ENCODE measurements around the gene DDAH1. TPM values are rescaled to one million over a fixed set of nuclear protein-coding genes. Genes with fewer than 3 reads are reported as not detected.
A peak's percentile ranks its signal among the peaks of the same experiment; 100 is the strongest.

Gene DDAH1
- total RNA-seq, 1 experiment from 2014 or later: 22.8 TPM

GRCh38 chr1:85289207-85289847, 175.6 kb downstream of the DDAH1 start:
- Mint-ChIP-seq H3K9me3 (no peaks in the 10 kb centered on the region), H3K27me3 (ENCODE audit: low read depth) (no peaks in the 10 kb centered on the region), H3K36me3 (no peaks in the 10 kb centered on the region), H3K27ac (0 out of 2 replicates have a peak overlapping the region, but pooled peaks have one; percentile 15), H3K4me3 (no peak overlapping the region), H3K4me1 (no peaks in the 10 kb centered on the region)
- CTCF ChIA-PET: interaction anchor here (1.1 kb wide), 1 partner anchor 29 kb away, joined by 3 read pairs; no protein-coding TSS in a partner anchor
- POLR2A ChIA-PET: no interaction called here
- TF ChIP-seq ETV6 (CRISPR knock-in tag; IDR thresholded peaks at IDR 0.05): no peak
- no peak for TF ChIP-seq ZNF512 (CRISPR knock-in tag; IDR thresholded peaks at IDR 0.05; ENCODE audit: borderline replicate concordance)
- TF ChIP-seq IRF2 (CRISPR knock-in tag; IDR thresholded peaks at IDR 0.05; ENCODE audit: borderline replicate concordance, low read depth): no peak
- TF ChIP-seq USF2 (CRISPR knock-in tag; IDR thresholded peaks at IDR 0.05): no peak
- TF ChIP-seq GTF2I (CRISPR knock-in tag; conservative IDR thresholded peaks at IDR 0.05): no peak
- TF ChIP-seq RORB (CRISPR knock-in tag; IDR thresholded peaks at IDR 0.05): no peak
- ATAC-seq (no peak), DNase-seq (ENCODE audit: low spot score) (no peak)

GRCh38 chr1:85284202-85284601, 180.8 kb downstream of the DDAH1 start:
- H3K4me1 Mint-ChIP-seq: peaks cover 24% of the 10 kb centered on the region
- no peaks in the 10 kb centered on the region for H3K9me3 Mint-ChIP-seq
- H3K36me3 Mint-ChIP-seq: no peaks in the 10 kb centered on the region
- ATAC-seq: no peak
- H3K27me3 Mint-ChIP-seq (ENCODE audit: low read depth): no peaks in the 10 kb centered on the region
- CTCF ChIA-PET: interaction anchor here (0.6 to 2.0 kb wide), 7 partner anchors 9 to 409 kb away, joined by 3 to 8 read pairs (median 3); partner anchors contain the start of gene C1orf52
- POLR2A ChIA-PET: no interaction called here
- no peak overlapping the region for H3K4me3 Mint-ChIP-seq
- no peak for DNase-seq (ENCODE audit: low spot score)
- no peak overlapping the region for H3K27ac Mint-ChIP-seq
- TF ChIP-seq MYBL2 (CRISPR knock-in tag; IDR thresholded peaks at IDR 0.05) (no peak), GABPB1 (CRISPR knock-in tag; IDR thresholded peaks at IDR 0.05) (no peak), AR (CRISPR knock-in tag; IDR thresholded peaks at IDR 0.05) (no peak), RORB (CRISPR knock-in tag; IDR thresholded peaks at IDR 0.05) (no peak), CTCF (IDR thresholded peaks at IDR 0.05) (no peak), E2F1 (CRISPR knock-in tag; IDR thresholded peaks at IDR 0.05) (no peak), SOX15 (CRISPR knock-in tag; IDR thresholded peaks at IDR 0.05) (no peak), NFE2L1 (CRISPR knock-in tag; IDR thresholded peaks at IDR 0.05) (no peak), ZSCAN18 (CRISPR knock-in tag; IDR thresholded peaks at IDR 0.05) (no peak), ZNF281 (CRISPR knock-in tag; IDR thresholded peaks at IDR 0.05) (no peak), ZNF138 (CRISPR knock-in tag; conservative IDR thresholded peaks at IDR 0.05) (no peak), NFYB (CRISPR knock-in tag; conservative IDR thresholded peaks at IDR 0.05; ENCODE audit: low read depth) (no peak), FOXP1 (CRISPR knock-in tag; IDR thresholded peaks at IDR 0.05; ENCODE audit: borderline replicate concordance) (no peak), GRHL2 (CRISPR knock-in tag; IDR thresholded peaks at IDR 0.05; ENCODE audit: insufficient replicate concordance, severe bottlenecking) (no peak), CREB1 (CRISPR knock-in tag; IDR thresholded peaks at IDR 0.05) (no peak), ATF1 (CRISPR knock-in tag; IDR thresholded peaks at IDR 0.05) (no peak)

All from WTC11 (cell line).